GM19238 (cell line): Measurements from ENCODE around the gene AGPS.
"Not testable (repeated sequence)": the region's sequence is repeated elsewhere in the genome, so short reads cannot be mapped to it uniquely, and the experiment has no call there.

Experiments
- DNase-seq: peaks from one replicate; pipeline ENCODE4 v3.0.0; 2011; ENCODE audit warnings: low spot score; ENCODE audit not compliant: insufficient read length

The AGPS gene

GRCh38 chr2:177467646-177468045 lies 75.1 kb downstream of the AGPS start:
- no peak for DNase-seq

GRCh38 chr2:177471990-177472389 lies 79.4 kb downstream of the AGPS start:
- DNase-seq = no peak

GRCh38 chr2:177474301-177474700 lies 81.7 kb downstream of the AGPS start:
- no peak for DNase-seq

GRCh38 chr2:177474998-177475397 lies 82.4 kb downstream of the AGPS start:
- no peak for DNase-seq

- no peak for DNase-seq
These were observed 84.3 kb downstream of the AGPS start for GRCh38 chr2:177476897-177477296.

- DNase-seq = no peak
These were observed 85.5 kb downstream of the AGPS start for GRCh38 chr2:177478029-177478428.

GRCh38 chr2:177478907-177479306 lies 86.3 kb downstream of the AGPS start:
- DNase-seq = no peak

GRCh38 chr2:177482195-177482594 lies 89.6 kb downstream of the AGPS start:
- DNase-seq = no peak

GRCh38 chr2:177483531-177483930 lies 91.0 kb downstream of the AGPS start:
- no peak for DNase-seq

GRCh38 chr2:177484180-177484795 lies 91.7 kb downstream of the AGPS start:
- DNase-seq = no peak

- DNase-seq = not testable (repeated sequence)
These were observed 93.1 kb downstream of the AGPS start for GRCh38 chr2:177485657-177486056.

GRCh38 chr2:177489719-177490301 lies 97.2 kb downstream of the AGPS start:
- DNase-seq = no peak

- DNase-seq = no peak
These were observed 103.4 kb downstream of the AGPS start for GRCh38 chr2:177495945-177496344.

- DNase-seq = no peak
These were observed 104.3 kb downstream of the AGPS start for GRCh38 chr2:177496921-177497320.

GRCh38 chr2:177501186-177501585 lies 108.6 kb downstream of the AGPS start:
- no peak for DNase-seq

GRCh38 chr2:177506505-177506904 lies 113.9 kb downstream of the AGPS start:
- DNase-seq = no peak

- DNase-seq = no peak
These were observed 114.4 kb downstream of the AGPS start for GRCh38 chr2:177506998-177507397.

- no peak for DNase-seq
These were observed 124.4 kb downstream of the AGPS start for GRCh38 chr2:177516824-177517544.

GRCh38 chr2:177518754-177519153 lies 126.2 kb downstream of the AGPS start:
- no peak for DNase-seq

GRCh38 chr2:177519534-177520115 lies 127.1 kb downstream of the AGPS start:
- no peak for DNase-seq

GRCh38 chr2:177520324-177520723 lies 127.8 kb downstream of the AGPS start:
- no peak for DNase-seq

GRCh38 chr2:177523781-177524180 lies 131.2 kb downstream of the AGPS start:
- DNase-seq = no peak
